ENCODE measurements around the gene KRT6A.

The KRT6A gene
- long read RNA-seq, donor 1, result 0 reads
- long read RNA-seq, donor 2, result 0 reads
- long read RNA-seq, donor 3, result 0 reads
- long read RNA-seq, donor 4, result 0 reads
- long read RNA-seq, donor 5, result 0 reads
- long read RNA-seq, donor 6, result 0 reads
- long read RNA-seq, donor 7, result 0 reads
- long read RNA-seq, donor 8, result 0 reads

GRCh38 chr12:52493172-52493571, at the start of gene KRT6A:
Gene KRT6A (minus strand): TSS chr12:52493257. CDS start chr12:52493188, 69 bp downstream.
- no peak for DNase-seq

DNA sequence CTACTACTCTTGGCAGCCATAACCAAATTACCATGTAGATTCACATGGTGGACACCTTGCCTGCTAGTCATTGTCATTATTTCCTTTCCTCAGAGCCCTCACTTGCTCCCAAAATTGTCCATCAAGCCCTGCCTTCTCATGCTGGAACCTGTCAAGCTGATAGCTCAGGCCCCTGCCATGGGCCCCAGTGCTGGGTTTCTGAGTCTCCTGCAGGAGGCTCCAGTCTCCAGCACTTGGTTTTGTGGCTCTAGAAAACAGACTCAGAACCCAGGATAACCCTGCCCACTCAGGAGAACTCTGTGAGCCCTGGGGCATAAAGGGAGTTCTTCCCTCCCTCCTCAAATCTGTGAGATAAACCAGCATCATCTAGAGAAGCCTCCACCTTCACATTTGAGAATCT, 49.1 kb upstream of the KRT6A start:
- no peak for DNase-seq

- no peak for DNase-seq
Observed at GRCh38 chr12:52541709-52542108, 48.7 kb upstream of the KRT6A start.

DNA sequence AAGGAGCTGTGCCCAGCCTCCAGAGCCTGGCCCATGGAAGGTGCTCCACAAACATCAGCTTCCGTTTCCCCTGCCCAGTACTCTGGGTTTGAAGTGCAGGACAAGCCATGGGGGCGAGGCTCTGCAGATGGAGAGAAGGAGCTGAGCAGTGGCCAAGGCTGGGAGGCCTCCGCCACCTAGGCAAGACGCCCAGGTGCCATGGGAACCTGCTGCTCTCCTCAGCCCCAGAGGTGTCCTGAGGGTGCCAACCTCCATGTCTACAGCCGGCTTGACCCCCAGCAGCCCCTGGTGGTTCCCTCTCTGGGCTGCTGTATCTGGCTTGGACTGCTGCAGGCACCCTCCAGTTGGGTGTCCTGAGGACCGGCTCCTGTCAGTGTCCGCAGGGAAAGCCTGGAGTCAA, 47.5 kb upstream of the KRT6A start:
- DNase-seq, result no peak

DNA sequence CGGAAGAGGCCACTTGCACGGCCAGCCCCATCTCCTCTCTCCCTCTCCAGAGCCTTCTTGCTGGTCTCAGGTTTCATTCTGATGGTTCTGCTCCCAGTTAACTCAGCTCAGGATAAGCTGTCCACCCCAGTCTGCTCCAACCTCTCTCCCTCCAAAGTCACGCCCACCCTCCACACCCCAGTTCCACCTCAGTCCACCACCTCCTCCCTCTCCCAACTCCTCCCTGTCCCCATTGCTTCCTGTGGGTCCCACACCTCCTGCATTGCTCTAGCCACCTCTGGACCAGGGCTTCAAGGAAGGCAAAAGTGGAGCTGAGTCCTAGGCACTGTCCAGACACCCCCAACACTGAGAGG, 46.7 kb upstream of the KRT6A start:
- DNase-seq, result no peak

GRCh38 chr12:52539083-52539820, 46.2 kb upstream of the KRT6A start:
- no peak for DNase-seq

GRCh38 chr12:52537101-52537500, 44.0 kb upstream of the KRT6A start:
- no peak for DNase-seq

- no peak for DNase-seq
Observed at GRCh38 chr12:52535574-52535973, 42.5 kb upstream of the KRT6A start.

- DNase-seq, result no peak
Observed at GRCh38 chr12:52534482-52534881, 41.4 kb upstream of the KRT6A start.

DNA sequence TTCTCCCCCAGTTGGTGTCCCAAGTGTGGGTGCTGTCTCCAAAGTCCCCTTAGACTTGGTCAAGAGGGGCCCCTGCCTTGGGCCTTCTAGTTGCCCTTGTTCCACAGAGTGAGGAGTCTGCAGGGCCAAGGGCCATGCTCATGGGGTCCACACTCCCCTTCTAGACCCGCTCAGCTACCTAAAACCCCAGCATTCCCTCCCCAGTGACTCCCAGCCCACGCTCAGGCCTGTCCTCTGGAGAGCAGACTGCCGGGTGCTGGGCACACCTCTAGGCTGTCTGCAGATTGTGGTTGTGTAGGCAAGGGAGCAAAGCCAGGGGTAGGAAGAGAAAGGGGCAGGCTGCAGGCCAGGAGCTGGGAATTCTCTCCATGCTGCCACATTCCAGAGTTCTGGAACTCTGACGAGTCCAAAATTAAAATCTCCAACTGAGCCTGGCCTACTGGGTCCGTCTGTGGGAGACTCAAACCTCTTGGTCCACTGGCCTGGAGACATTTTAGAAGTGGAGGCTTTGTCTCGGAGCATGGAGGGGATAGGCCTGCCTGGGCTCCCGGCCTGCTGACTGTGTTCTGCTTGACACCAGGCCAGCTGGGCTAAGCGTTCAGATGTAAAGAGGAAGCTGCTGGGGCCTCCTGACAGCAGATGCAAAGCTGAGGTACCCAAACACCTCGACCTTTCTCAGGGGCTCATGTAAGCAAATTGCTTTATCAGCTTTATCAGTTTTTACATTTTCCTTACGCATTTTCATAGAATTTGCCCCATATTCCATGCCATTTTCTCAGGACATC, 40.8 kb upstream of the KRT6A start:
- no peak for DNase-seq

- DNase-seq, result no peak
Observed at GRCh38 chr12:52532636-52533035, 39.6 kb upstream of the KRT6A start.

- DNase-seq, result no peak
Observed at GRCh38 chr12:52531566-52532300, 38.7 kb upstream of the KRT6A start.

DNA sequence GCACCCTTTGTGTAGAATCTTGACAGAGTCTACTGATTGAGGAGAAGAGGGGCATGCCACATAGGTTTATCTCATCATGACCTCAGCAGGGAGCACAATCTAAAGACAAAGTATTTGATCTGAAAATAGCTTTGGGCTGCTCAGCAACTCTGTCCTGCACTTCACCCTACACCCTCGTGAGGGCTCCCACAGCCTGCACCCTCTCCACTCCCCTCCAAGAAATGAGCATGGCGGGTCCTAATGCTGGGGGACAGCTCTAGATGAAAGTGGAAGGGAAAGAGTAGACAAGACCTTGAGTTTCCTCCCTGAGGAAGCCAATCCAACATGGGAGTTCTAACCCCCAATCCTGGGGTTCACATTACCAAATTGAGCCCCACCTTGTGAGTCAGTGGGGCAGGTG, 37.8 kb upstream of the KRT6A start:
- no peak for DNase-seq

- no peak for DNase-seq
Observed at GRCh38 chr12:52530366-52530765, 37.3 kb upstream of the KRT6A start.

DNA sequence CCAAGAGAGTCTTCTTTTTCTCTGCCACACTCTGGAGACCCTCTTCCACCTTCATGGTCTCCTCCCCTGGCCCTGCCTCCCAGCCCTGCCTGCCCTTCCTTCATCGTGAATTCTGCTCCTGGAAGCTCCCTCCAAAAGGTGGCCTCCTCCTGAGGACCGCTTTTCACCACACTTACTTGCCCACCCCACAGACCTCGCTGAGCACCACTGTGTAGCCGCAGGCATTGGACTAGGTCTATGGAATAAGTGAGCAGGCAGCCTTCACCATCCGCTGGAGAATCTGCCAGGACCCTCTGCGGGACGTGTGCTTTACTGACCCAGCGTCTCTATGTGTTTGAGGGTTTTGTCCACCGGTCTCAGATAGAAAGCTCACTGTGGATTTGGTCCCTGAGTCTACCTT, 36.8 kb upstream of the KRT6A start:
- no peak for DNase-seq

GRCh38 chr12:52529417-52529816, 36.4 kb upstream of the KRT6A start:
- DNase-seq, result no peak

GRCh38 chr12:52528641-52529143, 35.6 kb upstream of the KRT6A start:
- no peak for DNase-seq

- DNase-seq, result no peak
Observed at GRCh38 chr12:52527121-52527800, 34.2 kb upstream of the KRT6A start.

DNA sequence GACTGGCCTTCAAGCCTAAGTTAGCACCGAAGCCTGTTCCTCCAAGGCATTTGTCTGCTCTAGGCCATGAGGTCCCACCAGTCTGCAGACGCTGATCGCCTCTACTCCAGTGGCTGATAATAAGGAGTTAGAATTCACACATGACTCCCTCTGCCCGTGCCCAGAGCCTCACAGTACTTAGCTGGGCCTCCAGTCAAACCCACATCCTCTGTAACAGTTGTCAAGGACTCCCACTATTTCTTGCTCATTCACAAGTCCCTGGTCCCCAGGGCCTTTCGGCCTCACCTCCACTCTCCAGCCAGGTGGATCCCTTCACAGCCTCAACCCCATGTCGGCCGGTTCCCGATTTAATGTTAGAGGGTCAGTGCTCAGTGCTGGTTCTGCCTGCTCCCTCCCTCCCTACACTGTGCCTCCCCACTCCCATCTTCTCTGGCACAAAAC, 33.5 kb upstream of the KRT6A start:
- DNase-seq, result no peak

DNA sequence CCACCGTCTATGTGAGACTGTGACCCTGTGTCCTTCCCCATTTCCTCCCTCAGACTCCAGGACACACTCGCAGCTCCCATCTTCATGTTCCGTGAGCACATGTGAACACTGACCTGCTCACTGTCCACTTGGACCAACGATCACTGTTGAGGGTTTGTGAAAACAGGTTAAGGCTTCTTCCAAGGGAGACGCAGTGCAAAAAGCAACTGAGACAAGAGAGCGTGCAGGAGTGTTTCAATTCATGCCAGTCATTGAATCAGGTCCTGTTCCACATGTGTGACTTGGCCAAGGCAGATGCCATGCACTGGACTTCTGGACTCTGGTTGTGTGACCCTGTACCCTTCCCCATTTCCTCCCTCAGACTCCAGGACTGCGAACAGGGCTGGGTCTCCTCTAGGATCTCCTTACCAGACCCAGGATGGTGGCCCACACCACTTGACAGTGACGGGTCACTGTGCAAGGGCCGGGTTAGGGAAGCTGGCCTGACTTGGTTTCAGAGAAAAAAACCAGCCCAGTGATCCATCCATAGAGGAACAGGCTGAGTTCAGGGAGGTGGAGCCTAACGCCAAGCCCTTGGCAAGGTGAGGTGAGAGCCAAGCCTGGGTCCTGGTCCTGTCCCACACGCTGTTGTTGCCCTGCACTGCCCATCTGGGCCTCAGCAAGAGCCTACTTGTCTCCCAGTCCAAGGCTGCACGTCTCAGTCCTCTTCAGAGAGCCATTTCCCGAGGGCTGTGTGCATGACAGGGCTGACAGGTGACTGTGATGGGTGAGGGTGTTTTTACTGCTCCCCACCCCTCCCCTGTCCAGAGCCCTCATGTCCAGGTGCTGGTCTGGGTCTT, 32.8 kb upstream of the KRT6A start:
- DNase-seq, result no peak
